GM21367 (cell line): Measurements from ENCODE around the gene DAB2IP.

Source experiments
- ATAC-seq: cut with Tn5 transposase; IDR thresholded peaks from one replicate; pipeline ENCODE4 v1.9.1; 2021; ENCODE audit not compliant: unreplicated experiment

Gene DAB2IP

DNA sequence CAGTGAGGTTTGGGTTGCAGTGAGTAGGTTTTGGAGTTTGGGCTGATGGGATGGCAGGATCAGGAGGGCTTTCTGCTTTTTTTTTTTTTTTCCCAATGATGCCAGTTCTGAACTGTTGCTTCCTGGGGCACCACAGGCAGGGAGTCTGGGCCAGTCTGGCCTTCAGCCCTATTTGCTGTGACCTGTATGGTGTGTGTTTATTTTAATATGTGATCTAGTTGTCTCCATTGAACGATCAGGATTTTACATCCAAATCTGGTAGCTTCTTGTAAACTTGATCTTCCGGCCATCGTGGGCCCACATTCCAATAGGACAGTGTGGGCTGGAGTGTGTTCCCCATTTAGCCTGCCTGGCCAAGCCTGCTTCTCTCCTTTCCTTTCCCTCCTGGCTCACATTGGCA is 25.8 kb upstream of the DAB2IP start:
- no peak for ATAC-seq

DNA sequence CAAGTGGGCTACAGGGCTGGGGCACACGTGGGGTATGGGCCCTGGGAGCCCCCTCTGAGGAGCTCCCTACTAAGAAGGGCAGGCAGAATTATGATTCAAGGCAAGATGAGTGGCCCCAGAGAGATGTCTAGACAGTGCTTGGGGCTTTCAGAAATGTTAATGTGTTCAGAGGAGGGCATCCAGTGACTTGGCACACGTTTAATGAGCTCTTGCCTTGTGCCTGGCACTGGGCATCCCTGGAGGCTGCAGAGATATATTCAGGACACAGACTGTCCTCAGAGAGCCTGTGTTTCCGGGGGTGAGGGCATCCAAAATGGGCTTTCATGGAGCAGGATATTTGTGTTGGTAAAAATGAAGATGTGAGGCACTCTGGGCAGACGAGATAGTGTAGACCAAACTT is 25.4 kb upstream of the DAB2IP start:
- no peak for ATAC-seq

DNA sequence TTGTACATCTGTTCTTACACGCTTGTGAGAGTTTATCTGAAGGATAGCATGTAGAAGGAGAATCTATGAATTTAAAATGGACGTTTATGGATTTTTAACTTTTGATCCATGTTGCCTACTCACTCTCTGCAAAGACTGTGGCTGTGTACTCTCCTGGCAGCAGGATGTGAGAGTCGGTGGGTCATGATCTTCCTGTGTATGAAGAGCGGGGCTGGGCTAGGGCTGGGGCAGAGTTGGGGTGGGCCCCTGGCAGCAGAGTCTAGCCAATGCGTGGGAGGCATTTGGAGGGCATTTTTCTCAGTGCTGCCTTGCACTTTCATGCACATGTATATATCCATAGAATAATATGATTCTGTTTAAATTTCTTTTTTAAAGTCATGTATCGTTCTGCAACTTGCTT is 24.0 kb upstream of the DAB2IP start:
- ATAC-seq, result no peak

DNA sequence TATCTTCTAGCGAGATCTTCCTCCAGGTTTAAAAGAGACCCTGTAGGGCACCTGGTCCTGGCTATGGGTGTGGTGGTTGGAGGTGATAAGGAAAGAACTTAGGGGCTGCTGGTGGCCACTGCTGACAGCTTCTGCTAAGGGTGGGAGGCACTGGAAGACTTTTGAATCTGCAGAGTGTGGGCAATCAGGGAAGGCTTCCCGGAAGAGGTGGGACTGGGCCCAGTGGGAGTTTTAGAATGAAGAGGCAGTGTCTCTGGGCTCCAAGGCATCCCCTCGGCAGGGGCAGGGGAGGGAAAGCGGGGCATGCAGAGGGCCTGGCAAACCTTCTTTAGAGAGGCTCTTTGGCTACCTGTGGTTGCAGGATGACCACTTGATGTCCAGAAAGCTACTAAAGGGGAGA is 23.0 kb upstream of the DAB2IP start:
- no peak for ATAC-seq

DNA sequence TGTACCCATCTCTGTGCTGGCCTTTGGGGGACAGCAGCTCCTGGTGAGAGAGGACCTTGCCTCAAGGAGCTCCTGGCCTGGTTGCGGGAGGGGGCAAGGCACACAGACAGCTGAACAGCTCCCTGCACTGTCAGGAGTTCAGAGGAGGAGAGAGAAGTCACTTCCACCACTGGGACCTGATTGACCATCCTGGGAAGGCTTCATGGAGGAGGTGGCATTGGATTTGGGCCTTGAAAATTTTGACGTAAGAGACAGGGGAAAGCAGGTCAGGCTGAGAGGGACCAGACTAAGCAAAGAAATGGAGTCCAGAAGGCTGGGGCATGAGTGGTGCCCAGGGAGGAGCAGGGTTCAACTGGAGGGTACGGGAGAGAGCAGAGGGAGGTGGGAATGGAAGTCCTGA is 20.3 kb upstream of the DAB2IP start:
- ATAC-seq, result no peak

DNA sequence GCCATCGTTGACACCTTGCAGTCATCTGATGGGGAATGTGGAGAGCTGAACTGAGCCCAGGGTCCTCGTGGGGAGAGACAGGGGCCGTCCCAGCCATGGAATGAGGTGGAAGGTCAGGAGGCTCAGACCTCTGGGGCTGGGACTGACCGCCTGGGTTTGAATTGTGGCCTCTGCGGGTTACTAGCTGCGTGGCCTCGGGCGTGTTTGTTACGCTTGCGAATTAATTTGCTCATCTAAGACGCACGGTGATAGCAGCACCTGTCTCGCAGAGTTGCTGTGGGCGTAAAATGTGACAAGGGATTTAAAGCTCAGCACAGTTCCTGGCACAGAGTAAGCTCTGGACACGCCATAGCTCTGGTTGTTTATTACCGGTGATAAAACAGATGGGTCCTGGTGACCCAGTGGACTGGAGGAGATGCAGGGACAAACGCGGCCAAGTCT is 19.4 kb upstream of the DAB2IP start:
- no peak for ATAC-seq

DNA sequence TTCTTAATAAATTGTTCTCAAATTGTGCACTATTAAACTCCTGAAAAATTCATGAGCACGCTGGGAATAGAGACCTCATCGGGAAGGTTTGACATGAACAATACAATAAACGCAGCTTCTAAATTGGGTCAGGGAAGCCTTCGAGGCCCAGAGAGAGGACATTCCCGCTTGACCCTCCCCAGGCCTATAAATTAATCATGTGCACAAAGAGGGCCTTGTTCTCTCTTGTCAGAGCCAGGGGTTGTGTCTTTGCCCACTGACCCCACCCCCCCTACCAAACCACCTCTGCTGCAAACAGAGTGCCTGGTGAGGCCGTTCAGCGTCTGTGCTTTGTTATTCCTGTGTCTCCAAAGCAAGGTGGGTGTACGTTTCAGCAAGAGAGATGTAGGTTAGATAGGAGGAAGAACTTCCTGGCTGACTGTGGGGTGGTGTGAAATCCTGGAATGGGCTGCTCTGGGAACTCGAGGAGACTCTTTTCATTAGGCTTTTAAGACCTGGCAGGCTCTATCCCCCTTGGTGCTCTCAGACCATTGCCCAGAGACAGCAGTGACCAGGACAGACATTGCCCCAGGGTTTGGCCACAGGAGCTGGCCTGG is 18.2 kb upstream of the DAB2IP start:
- no peak for ATAC-seq

DNA sequence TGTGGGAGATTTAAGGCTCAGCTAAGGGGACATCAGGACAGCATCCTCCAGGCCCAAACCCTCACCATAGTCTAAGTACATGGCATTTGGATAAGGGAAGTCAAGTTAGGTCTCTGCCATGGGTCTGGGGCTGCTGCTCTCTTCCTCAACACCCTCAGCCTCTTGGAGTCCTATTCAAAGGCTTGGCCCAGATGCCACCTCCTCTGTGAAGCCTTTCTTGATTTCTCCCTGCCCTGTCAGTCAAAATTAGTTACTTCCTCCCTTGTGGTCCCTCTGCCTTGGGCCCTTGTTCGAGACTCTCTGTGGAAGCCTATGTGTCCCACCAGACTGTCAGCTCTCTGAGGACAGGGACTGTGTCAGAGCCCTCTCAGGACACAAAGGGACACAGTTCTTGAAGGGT is 17.7 kb upstream of the DAB2IP start:
- no peak for ATAC-seq

DNA sequence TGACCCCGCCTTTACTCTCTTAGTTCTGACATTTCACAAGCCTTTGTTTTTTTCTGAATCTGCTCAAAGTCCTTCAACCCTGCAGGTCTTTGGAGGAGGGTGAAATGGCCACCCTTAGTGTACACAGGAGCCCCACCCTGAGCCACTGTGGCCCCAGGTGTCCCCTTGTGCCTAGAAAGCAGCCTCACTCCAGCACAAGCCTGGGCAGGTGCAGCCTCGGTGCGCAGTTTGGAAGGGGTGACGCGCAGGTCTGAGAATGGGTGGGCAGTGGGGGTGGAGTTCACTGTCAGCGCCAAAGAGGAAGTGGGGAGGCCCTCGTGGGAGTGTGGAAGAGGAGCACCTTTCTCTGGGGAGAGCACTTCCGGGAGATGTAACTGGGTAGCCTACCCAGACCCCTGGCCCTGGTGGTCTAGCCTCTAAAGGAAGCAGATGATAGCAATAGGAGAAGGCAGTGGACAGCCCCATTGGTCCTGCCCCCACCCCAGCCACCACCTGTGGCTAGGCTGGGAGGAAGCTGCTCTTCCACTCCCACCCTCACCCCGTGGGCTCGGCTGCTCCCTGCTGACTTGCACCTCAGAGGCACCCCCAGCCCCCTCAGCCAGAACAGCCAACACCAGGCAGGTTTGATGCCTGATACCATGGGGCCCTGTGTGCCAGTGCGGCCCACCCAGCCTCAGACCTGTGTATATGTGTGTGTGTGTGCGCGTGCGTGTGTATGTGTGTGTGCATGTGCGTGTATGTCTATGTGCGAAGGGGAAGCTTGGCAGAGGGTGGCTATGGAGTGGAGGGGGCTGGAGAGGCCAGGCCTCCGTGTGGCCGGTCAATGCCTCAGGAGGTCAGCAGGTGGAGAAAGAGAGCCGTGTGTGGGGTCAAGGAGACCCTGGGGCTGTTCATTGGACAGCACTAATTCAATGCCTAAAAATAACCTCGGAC is 16.8 kb upstream of the DAB2IP start:
- ATAC-seq, result no peak

DNA sequence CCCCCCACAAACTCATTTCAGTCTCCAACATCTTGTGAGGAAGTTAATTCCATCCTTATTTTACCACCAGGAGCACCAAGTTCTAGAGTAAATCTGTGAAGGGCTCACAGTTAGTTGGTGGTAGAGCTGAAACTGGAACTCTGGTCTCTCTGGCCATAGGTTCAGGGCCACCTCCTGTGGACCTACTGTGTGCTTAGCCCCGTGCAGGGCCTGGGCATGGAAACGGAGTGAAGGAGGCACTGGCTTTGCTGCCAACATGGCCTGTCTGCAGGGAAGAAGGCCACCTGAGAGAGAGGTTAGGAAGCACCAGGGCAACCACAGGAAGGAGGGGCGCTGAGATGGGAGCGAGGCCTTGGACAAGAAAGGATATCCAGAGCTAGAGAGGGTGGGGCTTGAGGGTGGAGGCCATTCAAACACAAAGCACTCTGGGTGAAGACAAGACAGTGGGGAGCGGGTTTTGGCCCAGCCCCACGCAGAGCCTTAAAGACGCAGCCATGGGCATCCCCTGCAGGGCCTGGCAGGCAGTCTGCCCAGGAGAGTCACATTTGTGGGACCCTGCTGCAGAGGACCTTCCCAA is 16.0 kb upstream of the DAB2IP start:
- ATAC-seq, result no peak

DNA sequence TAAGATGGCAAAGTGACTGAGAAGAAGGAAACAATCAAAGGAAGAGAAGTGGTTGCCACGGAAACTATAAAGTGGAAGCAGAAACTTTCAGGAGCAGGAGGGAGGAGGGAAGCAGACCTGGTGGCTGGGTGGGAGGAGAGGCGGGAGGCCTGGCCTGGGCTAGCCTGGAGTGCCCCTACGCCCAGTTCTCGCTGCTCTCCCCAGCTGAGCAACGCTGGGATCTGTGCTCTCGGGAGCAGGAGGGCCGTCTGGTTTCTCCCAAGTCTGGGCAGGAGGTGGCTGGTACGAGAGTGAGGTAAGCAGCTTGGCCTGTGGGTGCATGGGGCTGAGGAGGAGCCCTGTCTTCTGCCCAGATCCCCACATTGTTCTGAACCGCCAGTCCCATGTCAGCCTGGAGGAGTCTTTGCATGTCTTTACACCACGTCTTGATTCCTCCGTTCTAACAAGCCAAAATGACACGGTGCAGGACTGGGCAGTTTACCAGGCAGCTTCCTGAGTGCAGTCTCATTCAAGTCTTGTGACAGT is 15.0 kb upstream of the DAB2IP start:
- no peak for ATAC-seq

DNA sequence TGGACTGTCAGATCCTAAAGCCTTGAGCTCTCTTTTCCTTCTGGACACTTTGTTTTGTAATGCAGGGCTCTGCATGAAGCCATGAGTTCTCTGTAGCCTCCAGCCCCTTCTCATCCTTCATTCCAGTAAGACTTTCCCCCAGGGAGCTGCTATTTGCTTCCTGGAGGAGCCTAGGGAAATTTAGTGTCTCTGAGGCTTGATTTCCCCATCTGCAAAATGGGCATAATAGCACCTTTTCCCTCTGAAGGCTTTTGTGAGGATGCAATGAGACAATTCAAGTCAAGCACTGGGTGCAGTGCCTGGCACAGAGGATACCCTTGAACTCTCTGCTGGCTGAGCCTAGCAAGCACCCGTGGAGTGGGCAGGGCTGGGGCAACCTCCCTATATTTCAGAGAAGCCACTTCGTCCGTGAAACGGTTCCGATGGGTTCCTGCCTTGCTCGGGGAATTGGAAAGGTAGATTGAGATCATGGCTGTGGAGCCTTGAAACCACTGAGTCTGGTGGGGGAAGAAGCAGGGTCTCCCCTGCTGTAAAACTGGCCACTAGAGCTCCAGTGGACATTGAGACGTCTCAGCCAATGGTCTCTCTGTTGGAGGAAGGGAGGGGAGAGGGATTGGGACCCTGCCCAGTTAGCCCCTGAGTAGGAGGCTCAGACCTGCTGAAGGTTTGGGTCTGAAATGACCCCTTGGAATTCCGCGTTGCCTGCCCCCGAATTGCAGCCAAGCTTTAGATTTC is 14.3 kb upstream of the DAB2IP start:
- ATAC-seq, result no peak

DNA sequence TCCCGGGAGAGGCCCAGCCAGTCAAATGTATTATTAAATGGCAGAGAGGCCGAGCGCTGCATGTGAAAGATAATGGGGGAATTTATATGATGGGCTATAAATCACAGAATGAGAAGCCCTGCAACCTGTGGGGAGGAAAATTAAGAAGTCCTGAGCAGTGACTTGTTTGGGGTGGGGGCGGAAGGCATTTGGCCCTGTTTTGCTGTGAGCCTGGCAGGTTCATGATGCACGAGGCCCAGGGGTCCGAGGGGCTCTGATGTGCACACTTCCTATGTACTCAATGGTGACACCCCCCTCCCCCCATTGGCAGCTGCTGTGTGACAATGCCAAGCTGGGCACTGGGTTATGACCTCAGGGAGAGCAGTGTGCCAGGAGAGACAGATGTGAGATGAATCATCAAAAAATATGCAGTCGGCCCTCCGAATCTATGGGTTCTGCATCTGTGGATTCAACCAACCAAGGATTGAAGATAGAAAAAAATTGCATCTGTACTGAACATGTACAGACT is 13.7 kb upstream of the DAB2IP start:
- no peak for ATAC-seq

DNA sequence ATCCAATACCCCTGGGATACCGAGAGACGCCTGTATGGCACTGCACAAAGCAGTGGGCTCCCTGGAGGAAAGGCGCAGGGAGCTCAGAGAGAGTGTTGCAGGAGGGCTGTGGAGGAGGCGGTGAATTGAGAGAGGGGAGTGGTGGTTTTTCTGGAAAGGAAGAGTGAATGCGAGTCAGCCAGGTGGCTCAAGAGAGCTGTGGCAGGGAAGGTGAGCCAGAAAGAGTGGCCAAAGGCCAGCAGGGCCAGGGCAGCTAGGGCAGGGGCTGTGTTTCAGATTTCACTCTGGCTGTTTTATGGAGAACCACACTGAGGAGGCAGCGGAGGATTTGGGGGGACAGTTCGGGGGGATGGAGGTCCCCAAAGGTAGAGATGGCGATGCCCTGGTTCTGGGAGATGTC is 13.0 kb upstream of the DAB2IP start:
- ATAC-seq, result no peak

DNA sequence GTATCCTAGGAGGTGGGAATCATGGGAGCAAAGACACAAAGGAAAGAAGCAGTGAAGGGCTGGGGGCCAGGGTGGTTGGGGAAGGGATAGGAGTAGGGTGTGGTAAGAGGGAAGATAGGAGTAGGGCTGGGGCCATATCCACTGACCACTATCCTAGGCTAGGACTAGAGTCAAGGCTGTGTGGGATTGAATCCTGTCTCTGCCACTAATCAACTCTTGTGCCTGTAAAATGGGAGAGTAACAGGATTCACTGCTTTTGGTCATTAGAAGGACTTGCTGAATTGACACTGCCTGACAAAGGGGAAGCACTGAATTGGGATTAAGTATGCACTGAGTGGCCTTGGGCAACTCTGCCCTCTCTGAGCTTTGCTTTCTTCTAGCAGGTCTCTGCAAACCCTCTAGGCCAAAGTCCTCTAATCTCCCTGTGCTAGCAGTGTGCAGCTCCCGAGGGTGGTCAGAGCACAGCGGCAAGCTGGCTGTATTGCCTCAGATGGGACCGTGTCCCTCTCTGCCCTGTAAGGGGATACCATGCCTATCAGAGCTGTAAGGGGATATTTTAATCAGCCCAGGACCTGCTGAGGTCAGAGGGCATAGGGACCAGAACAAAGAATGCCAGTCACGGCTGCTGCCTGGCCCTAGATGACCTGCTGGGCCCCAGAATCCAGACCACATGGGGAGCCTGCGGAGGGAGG is 12.4 kb upstream of the DAB2IP start:
- no peak for ATAC-seq

DNA sequence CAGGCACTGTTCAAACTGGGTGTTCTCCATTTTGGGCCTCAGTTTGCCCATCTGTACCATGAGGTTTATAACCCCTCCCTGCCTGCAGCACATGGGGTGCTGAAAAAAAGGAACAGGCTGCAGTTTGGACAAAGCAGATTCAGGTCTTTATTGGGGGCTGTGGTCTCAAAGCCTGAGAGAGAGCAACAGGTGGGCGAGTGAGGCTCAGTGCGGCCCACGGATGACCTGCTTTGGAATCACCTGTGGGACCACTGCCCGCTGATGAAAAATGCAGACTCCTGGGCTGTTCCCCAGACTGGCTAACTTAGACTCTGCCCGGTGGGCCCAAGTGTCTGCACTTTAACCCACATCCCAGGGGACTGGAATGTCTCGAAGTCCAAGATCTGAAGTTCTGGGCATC is 11.8 kb upstream of the DAB2IP start:
- no peak for ATAC-seq

DNA sequence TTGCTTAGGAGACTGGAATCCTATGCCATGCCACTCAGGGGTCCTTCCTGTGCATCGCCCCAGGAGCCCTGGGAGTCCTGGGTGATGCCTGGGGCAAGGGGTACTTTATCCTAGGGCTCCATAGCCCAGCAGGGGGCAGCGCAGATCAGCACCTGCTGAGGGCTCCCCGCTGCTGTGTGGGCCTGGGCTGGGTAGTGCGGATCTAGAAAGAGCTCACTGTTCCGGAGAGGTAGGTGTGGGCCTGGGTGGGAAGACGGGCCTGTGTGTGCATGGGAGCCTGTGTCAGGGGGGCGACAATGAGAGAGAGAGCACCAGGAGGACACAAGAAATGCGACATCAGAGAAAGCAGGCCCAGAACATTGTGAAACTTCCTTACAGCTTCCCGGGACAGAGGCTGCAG is 11.4 kb upstream of the DAB2IP start:
- ATAC-seq, result no peak

DNA sequence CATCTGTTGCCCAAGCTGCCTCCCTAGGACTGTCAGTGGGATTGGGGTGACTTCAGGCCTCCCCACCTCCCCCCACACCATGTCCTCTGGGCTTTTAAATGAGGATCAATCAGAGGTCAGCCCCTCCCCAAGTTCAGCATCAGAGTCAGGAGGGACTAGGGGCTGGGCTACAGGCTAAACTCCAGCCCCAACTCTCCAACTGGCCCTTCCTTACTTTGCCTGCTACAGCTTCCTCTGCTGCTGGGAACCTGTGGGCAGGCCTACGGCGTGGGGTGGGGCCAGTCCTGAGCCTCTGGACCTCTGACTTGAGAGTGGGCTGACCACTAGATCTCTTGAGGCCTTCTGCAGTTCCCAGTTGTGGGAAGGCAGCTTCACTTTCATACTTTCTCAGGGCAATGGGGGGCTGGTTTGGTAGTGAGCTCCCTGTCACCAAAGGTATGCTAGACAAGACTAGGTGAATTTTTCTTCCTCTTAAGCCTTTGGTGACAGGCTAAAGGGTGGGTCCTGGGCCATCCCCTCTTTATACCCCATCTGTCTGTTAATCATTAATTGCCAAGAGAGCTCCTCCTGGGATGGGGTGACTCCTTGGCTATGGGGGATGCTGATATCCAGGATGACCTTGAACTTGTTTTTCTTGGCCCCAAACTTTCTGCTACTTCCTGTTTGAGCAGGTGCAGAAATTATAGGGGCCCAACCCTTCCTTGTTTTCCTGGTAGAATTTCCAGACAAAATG is 10.8 kb upstream of the DAB2IP start:
- no peak for ATAC-seq

DNA sequence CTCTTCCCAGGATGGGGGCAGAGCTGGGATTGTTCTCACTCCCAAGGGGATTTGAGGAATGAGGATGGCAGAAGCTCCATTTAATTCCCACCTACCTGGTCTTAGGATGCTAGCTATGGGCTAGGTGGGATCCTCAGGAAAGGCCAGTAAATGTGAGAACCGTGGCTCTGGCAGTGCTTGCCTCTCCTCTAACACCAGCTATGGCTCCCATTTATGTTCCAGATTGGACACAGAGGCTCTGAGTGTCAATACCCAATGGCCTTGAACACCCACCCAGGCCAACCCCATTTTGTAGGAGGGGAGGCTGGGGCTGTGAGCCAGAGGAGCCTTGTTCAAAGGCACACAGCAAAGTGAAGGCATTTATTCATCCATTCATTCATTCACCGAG is 10.2 kb upstream of the DAB2IP start:
- no peak for ATAC-seq

DNA sequence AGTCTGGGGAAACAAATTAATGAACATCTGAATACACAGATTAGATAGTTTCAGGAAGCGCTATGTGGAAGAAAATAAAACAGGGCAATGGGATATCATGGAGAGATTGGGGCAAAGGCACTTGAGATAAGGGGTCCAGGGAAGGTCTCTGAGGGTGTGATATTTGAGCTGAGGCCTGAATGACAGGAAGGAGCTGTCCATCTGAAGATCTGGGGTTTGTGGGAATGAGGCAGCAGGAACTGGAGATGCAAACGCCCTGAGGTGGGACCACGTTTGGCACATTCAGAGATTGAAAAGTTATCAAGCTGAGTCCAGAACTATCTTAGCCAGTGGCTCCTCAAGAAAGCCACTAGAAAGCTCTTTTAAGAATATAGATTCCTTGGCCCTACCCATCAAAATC is 8.7 kb upstream of the DAB2IP start:
- ATAC-seq, result no peak
